GM12891 (cell line): ENCODE data around the gene ZNF550.

Source experiments
- POLR2A ChIP-seq: IDR thresholded peaks from 2 replicates; pipeline ENCODE4 v1.6.1; 2011; ENCODE audit warnings: low read depth, low read length, control low read depth
- POLR2AphosphoS5 ChIP-seq: IDR thresholded peaks from 2 replicates; pipeline ENCODE4 v1.6.1; 2011; ENCODE audit warnings: low read depth, low read length, control low read depth
- TAF1 ChIP-seq: IDR thresholded peaks from 2 replicates; pipeline ENCODE4 v1.6.1; 2011; ENCODE audit warnings: low read depth, low read length, control low read depth

- TF ChIP-seq POLR2AphosphoS5 (peak; percentile 75; the same call in 1 of the 2 replicates), POLR2A (peak; percentile 45; the same call in 1 of the 2 replicates), TAF1 (no peak)
Observed at GRCh38 chr19:57599761-57600383, 40.2 kb upstream of the ZNF550 start, which contains the start of gene ZNF530.
